Activated CD4-positive, alpha-beta memory T cell treated with anti-CD3 and anti-CD28 coated beads, Interleukin-2, amount 10 ng/mL, durations not matched to agents 7 days and 5 days (primary cell): ENCODE data around the gene TTLL5. TPM values are rescaled to one million over a fixed set of nuclear protein-coding genes. Genes with fewer than 3 reads are reported as not detected.

Experiments used
- CTCF ChIA-PET: fragments of 350-600 bp; sonication (Branson Sonifier 250); formaldehyde crosslinking; loops from one replicate; lab custom pipeline; 2021; ENCODE audit warnings: antibody characterized with exemption, inconsistent platforms; lab: Charles Lee
- POLR2A ChIA-PET: fragments of 350-600 bp; sonication (Branson Sonifier 250); formaldehyde crosslinking; loops from one replicate; lab custom pipeline; 2021; ENCODE audit warnings: antibody characterized with exemption; lab: Charles Lee
- DNase-seq: peaks from one replicate; pipeline ENCODE4 v3.0.0-alpha.2; 2020
- H3K27ac Mint-ChIP-seq: one replicate; pipeline ENCODE4 v1.8.0; 2021; ENCODE audit warnings: mild to moderate bottlenecking, mixed read lengths
- H3K27me3 Mint-ChIP-seq: one replicate; pipeline ENCODE4 v1.8.0; 2021; ENCODE audit warnings: mixed read lengths
- H3K36me3 Mint-ChIP-seq: one replicate; pipeline ENCODE4 v1.8.0; 2021; ENCODE audit warnings: low read depth, mixed read lengths
- H3K4me1 Mint-ChIP-seq: one replicate; pipeline ENCODE4 v1.8.0; 2021; ENCODE audit warnings: mixed read lengths
- H3K4me3 Mint-ChIP-seq: one replicate; pipeline ENCODE4 v1.8.0; 2021; ENCODE audit warnings: mild to moderate bottlenecking, mixed read lengths
- H3K9me3 Mint-ChIP-seq: one replicate; pipeline ENCODE4 v1.8.0; 2021; ENCODE audit warnings: mixed read lengths
- total RNA-seq, 2 experiments: library from RNA; stranded (reverse); gene quantifications; one replicate each; pipeline ENCODE4 v1.2.3, GENCODE V29; 2021

Gene TTLL5
- total RNA-seq, 2 experiments from 2014 or later = 30.6 to 33.1 TPM

DNA sequence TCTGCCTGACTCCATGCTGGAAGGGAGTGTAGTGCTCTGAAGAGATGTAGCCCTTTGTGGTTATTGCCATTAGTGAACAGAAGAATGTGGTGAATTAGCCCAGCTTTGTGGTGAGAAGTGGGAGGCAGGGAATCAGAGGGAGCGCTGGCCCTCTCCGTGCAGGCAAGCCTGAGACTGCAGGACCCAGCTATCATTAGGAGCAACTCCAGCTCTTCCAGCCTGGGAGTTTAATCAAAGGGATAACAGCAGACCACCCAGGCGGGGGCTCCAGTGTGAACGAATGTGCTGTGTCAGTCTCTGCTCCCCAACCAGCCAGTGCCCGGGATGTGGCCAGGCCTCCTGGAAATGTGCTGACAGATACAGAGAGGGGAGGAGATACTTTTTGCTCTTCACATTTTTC, 142.7 kb downstream of the TTLL5 start:
- H3K27ac Mint-ChIP-seq = no peak overlapping the region
- CTCF ChIA-PET = no interaction called here
- no peaks in the 10 kb centered on the region for H3K4me1 Mint-ChIP-seq
- no peak for DNase-seq
- no peaks in the 10 kb centered on the region for H3K27me3 Mint-ChIP-seq
- peaks cover 29% of the 10 kb centered on the region for H3K36me3 Mint-ChIP-seq
- POLR2A ChIA-PET = no interaction called here
- H3K9me3 Mint-ChIP-seq = peaks cover 2% of the 10 kb centered on the region
- H3K4me3 Mint-ChIP-seq = no peak overlapping the region

DNA sequence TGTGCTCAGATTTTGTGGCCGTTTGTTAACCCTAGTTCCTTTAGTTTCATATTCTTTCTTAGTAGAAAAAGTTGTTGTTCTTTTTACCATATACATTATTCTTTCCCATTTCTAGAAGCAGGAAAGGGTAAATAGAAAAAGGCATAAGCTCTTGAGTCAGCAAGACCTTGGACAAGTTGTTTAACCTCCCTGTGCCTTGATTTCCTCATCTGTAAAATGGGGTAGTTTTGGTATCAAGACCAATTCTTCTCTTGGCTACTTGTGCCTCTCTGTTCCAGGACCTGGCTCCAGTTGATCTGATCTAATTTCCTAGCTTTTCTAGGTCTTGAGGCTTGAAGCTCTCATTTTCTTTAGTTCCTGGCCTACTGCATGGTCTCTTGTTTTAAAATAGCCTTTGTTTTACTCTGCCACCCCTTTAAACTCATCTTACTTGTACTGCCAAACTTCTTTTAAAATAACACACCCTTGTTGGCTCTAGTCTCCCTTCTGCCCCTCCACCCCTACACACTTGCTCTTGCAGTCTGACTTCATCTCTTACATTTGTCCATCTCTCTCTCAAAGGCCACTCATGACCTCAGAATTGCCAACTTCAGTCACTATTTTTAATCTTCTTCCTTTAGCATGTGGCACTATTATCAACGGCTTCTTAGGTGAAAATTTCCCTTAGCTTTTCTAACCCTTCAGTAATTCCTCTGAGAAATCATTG, 143.7 kb downstream of the TTLL5 start:
- Mint-ChIP-seq H3K36me3 (peaks cover 21% of the 10 kb centered on the region), H3K27me3 (no peaks in the 10 kb centered on the region), H3K4me3 (no peak overlapping the region), H3K4me1 (no peaks in the 10 kb centered on the region), H3K27ac (no peak overlapping the region), H3K9me3 (no peaks in the 10 kb centered on the region)
- POLR2A ChIA-PET = no interaction called here
- CTCF ChIA-PET = no interaction called here
- DNase-seq = no peak

DNA sequence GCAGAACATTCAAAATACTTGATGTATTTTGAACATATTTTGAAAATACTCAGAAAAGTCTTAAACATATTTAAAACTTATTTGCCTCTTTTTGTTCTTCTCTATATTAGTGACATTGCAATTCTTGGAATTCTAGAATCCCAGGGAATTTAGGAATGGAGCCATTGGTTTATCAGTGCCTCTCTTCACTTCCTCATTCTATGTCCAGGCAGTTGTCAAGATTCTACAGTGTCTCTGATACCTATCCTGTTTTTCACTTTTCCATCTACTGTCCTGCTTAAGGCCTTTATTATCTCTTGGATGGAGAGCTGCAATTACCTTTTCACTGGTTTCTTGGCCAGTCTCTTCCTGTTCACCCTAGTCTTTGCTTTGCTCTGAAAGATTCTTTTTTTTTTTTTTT, 144.6 kb downstream of the TTLL5 start:
- POLR2A ChIA-PET = no interaction called here
- Mint-ChIP-seq H3K27me3 (no peaks in the 10 kb centered on the region), H3K4me1 (no peaks in the 10 kb centered on the region), H3K36me3 (peaks cover 12% of the 10 kb centered on the region), H3K9me3 (no peaks in the 10 kb centered on the region), H3K27ac (no peak overlapping the region), H3K4me3 (no peak overlapping the region)
- no peak for DNase-seq
- CTCF ChIA-PET = no interaction called here

DNA sequence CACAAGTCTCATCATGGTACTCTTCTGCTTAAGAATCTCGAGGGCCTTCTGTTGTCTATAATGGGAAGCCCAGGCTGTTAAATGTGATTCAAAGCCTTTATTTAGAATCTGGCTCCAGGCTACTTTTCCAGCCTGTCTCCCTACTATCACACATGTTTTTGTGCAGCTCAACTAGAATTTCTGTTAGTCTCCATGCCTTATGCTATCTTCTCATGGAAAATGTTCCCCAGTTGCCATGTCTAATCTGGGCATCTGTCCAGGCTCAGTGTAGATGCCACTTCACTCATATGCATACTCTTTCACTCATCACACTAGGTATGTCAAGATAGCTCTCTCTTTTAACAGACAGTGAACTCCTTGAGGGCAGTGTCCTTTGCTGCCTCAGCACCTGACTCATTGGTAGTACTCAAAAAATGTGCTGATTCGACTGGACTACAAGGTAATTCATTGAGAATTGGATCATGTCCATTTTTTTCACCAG, 145.3 kb downstream of the TTLL5 start:
- no peaks in the 10 kb centered on the region for H3K4me1 Mint-ChIP-seq
- no peak overlapping the region for H3K4me3 Mint-ChIP-seq
- DNase-seq = no peak
- CTCF ChIA-PET = no interaction called here
- no peaks in the 10 kb centered on the region for H3K27me3 Mint-ChIP-seq
- no peaks in the 10 kb centered on the region for H3K9me3 Mint-ChIP-seq
- POLR2A ChIA-PET = no interaction called here
- peaks cover 11% of the 10 kb centered on the region for H3K36me3 Mint-ChIP-seq
- no peak overlapping the region for H3K27ac Mint-ChIP-seq

DNA sequence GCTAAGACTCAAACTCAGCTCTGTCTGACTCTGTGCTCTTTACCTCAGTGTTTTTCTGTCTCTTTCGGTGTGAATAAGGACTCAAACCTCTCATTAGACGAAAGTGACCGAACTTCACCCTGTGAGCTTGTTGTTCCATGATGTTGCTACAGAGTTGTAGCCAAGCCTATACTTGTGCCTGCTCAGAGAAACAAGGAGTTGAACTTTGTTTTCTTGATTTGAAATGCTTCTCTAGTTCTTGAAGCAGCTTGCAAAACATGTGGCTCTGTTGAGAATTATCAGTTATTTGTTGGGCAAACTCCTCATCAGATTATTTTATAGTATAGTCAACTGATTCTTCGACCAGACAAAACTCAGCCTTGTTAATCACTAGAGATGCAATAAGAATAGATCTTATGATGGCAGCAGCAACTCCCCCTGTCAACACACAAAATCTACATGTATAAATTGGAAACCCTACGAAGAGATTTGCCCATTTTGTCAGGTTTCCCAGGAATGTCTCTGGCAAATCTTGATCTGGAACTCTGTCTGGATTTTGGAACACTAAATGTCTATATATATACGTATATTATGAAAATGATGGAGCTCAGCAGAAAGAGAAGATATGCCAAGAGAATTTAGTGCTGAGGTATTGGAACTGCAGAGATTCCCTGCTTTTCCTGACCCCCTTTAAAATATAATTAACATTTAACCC, 146.8 kb downstream of the TTLL5 start:
- CTCF ChIA-PET = no interaction called here
- no peaks in the 10 kb centered on the region for H3K4me1 Mint-ChIP-seq
- no peak overlapping the region for H3K27ac Mint-ChIP-seq
- H3K36me3 Mint-ChIP-seq = peaks cover 10% of the 10 kb centered on the region
- POLR2A ChIA-PET = interaction anchor here (0.9 kb wide), 1 partner anchor 14 kb away, joined by 3 read pairs; no protein-coding TSS in a partner anchor
- H3K4me3 Mint-ChIP-seq = no peak overlapping the region
- no peaks in the 10 kb centered on the region for H3K9me3 Mint-ChIP-seq
- DNase-seq = no peak
- H3K27me3 Mint-ChIP-seq = no peaks in the 10 kb centered on the region

DNA sequence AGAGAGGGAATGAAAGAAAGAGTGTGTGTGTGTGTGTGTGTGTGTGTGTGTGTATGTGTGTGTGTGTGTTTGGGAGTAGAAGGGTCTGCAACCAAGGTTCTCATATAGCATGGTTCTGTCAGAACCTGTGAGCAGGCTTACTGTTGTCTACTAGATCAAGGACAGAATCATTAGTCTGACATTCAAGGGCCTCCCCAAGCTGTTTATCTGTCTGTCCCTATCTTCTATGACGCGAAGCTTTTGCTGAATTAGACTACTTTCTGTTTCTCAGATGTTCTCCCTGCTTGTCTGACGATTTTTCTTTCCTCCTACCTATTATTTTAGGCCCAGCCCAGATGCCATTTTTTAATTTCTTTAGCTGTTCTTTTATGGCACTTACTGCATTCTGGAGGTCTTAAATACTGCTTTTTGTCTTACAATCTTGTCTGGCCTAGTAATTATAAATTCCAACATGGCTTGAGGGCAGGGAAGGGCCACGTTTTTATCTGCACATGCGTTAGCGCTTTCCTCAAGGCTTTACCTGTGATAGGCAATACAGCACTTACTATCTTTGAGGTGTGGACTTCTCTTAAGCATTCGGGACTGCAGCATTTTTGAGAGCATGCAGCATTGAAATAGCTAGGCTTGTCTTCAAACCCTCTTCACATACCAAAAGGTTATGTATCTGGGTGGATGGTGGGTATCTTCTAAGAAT, 150.2 kb downstream of the TTLL5 start:
- CTCF ChIA-PET = interaction anchor here (0.9 to 1.2 kb wide), 3 partner anchors 12 to 542 kb away, joined by 3 read pairs; no protein-coding TSS in a partner anchor
- Mint-ChIP-seq H3K27me3 (no peaks in the 10 kb centered on the region), H3K4me3 (no peak overlapping the region)

DNA sequence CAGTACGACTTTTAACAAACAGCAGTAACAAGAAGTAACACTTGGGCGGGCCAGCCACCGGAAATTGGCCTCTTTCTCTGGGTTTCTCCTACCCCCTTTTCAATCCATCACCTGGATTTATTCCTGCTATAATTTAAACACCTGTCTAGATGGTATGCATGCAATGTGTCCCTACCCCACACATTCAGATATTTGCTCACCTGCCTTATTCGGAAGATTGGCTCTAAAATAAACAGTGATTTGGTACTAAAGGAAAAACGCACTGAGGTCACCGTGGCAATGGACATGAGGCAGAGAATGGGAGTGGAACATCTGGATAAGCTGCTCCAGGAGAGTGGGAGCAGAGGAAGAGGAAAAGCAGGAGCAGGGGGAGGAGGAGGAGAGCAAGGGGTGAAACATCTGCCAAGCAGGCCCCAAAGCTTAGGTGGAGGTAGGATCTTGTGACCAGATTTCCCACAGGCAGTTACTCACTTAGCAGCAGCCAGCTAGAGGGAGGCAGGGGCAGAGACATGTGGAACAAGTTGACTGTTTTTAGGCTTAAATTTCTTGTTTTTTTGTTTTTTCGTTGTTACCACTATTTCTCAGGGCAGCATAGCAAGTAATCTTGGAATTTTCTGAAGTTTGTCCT, 150.9 kb downstream of the TTLL5 start:
- ChIA-PET CTCF (interaction anchor here (0.9 to 1.2 kb wide), 3 partner anchors 11 to 541 kb away, joined by 3 read pairs; no protein-coding TSS in a partner anchor), POLR2A (no interaction called here)
- H3K36me3 Mint-ChIP-seq = peaks cover 3% of the 10 kb centered on the region
- DNase-seq = no peak
- H3K4me3 Mint-ChIP-seq = no peak overlapping the region
- no peaks in the 10 kb centered on the region for H3K9me3 Mint-ChIP-seq
- no peaks in the 10 kb centered on the region for H3K4me1 Mint-ChIP-seq
- no peak overlapping the region for H3K27ac Mint-ChIP-seq
- no peaks in the 10 kb centered on the region for H3K27me3 Mint-ChIP-seq

More for the DNA sequence above, 150.2 kb downstream of the TTLL5 start:
- no peaks in the 10 kb centered on the region for H3K9me3 Mint-ChIP-seq
- no peak for DNase-seq
- no peaks in the 10 kb centered on the region for H3K4me1 Mint-ChIP-seq
- peaks cover 6% of the 10 kb centered on the region for H3K36me3 Mint-ChIP-seq
- no peak overlapping the region for H3K27ac Mint-ChIP-seq
- POLR2A ChIA-PET = no interaction called here

DNA sequence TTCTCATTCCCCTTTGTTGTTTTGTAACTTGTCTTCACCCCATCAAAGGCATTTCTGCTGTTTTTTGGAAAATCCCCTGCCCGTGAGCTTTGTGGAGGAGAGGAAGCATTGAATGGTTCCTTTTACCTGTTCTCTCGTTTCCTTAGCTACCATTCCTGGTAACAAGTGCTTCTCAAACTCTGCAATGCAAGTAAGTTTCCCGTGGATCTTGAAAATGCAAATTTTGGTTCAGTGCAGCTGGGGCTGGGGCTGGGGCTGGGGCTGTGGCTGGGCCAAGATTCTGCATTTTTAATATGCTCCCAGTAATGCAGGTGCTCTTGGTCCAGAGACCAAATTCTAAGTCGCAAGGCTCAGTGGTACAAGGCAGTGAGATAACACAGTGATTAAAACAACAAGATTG, 151.6 kb downstream of the TTLL5 start:
- no peaks in the 10 kb centered on the region for H3K4me1 Mint-ChIP-seq
- CTCF ChIA-PET = interaction anchor here (1.2 kb wide), 1 partner anchor 10 kb away, joined by 3 read pairs; no protein-coding TSS in a partner anchor
- H3K36me3 Mint-ChIP-seq = peaks cover 3% of the 10 kb centered on the region
- POLR2A ChIA-PET = no interaction called here
- DNase-seq = no peak
- no peaks in the 10 kb centered on the region for H3K9me3 Mint-ChIP-seq
- no peak overlapping the region for H3K27ac Mint-ChIP-seq
- no peak overlapping the region for H3K4me3 Mint-ChIP-seq
- H3K27me3 Mint-ChIP-seq = no peaks in the 10 kb centered on the region

DNA sequence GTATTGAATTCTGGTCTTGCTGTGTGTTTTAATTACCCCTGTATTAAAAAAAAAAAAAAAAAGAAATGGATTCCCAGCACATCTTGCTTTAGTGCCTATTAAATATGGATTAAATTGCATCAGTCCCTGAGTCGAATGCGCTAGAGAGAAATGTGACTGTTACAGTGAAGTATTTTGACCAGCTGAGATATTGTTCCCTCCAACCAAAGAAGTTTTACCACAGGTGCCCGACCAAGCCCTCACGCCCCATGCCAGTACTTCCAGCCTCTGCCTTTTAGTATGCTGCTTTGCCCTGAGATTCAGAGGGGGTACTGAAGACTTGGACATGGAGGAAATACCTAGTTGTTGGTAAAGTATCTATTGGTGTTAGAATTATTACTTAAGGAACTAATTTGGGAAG, 159.7 kb downstream of the TTLL5 start:
- no peak for DNase-seq
- Mint-ChIP-seq H3K9me3 (no peaks in the 10 kb centered on the region), H3K27me3 (no peaks in the 10 kb centered on the region), H3K36me3 (peaks cover 26% of the 10 kb centered on the region), H3K4me1 (peaks cover 4% of the 10 kb centered on the region), H3K27ac (no peak overlapping the region), H3K4me3 (no peak overlapping the region)
- ChIA-PET POLR2A (no interaction called here), CTCF (interaction anchor here (0.6 to 0.7 kb wide), 2 partner anchors 275 to 290 kb away, joined by 3 to 4 read pairs; no protein-coding TSS in a partner anchor)

DNA sequence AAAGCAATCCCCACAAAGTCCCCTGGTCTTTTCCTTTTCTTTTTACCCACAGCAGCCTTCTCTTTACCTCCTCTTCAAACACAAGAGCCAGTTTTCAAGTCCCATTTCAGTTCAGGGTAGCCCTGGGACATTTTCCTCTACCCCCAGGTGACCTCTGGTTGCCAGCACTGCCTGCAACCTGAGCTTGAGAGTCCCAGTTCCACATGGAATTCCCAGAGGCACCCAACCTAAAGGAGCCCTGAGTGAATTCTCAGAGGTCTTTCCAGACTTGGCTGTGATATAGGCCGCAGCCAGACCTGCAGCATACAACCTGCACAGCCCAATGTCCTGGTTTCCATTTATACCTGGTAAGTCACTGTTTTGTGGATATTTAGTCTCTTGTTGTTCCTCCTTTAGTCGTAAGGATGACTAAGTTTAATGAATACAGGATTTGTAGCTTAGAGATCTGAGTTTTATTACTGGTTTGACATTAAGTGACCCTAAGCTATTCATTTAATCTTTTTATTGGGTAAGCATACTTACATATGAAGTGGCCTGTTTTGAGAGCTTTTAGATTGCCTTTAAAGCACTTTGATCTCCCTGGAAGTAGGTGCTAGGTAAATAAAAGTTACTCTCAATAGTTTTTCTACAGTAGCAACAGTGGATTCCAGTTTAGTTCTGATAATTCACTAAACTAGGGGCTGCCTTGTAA, 160.9 kb downstream of the TTLL5 start:
- H3K4me3 Mint-ChIP-seq = no peak overlapping the region
- ChIA-PET CTCF (no interaction called here), POLR2A (no interaction called here)
- no peak for DNase-seq
- no peak overlapping the region for H3K27ac Mint-ChIP-seq
- H3K36me3 Mint-ChIP-seq = peaks cover 26% of the 10 kb centered on the region
- H3K9me3 Mint-ChIP-seq = no peaks in the 10 kb centered on the region
- no peaks in the 10 kb centered on the region for H3K27me3 Mint-ChIP-seq
- H3K4me1 Mint-ChIP-seq = peaks cover 4% of the 10 kb centered on the region

DNA sequence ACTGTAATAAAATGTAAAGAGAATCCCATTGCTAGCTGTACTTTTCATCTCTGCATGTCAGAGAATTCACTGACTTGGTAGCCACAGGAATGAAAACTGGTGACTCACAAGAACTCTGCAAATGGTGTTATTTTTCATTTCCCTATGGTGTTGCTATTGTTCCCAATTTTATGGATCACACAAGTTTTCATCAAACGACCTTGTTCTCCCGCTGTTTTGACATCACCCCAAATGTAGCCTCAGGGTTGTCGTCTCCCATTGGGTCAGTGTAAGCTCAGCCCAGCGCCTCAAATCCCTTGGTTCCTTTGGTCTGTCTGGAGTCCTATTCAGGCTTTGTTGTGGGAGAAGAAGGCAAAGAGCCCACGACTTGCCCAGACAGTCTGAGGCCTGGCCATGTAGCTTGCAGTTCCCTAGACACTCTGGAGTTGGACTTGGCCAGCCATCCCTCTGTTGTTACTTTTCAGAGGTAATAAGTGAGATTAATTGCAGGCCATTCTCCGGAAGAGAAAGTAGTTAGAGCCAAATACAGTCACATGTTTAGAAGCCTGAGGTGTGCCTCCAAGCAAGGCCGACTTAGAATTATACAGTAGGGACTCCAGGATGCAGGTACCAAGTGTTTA, 161.6 kb downstream of the TTLL5 start:
- POLR2A ChIA-PET = no interaction called here
- CTCF ChIA-PET = interaction anchor here (0.9 kb wide), 1 partner anchor 10 kb away, joined by 3 read pairs; no protein-coding TSS in a partner anchor
- Mint-ChIP-seq H3K27me3 (no peaks in the 10 kb centered on the region), H3K9me3 (no peaks in the 10 kb centered on the region), H3K36me3 (peaks cover 26% of the 10 kb centered on the region), H3K4me3 (no peak overlapping the region), H3K4me1 (peaks cover 4% of the 10 kb centered on the region), H3K27ac (no peak overlapping the region)
- DNase-seq = no peak

DNA sequence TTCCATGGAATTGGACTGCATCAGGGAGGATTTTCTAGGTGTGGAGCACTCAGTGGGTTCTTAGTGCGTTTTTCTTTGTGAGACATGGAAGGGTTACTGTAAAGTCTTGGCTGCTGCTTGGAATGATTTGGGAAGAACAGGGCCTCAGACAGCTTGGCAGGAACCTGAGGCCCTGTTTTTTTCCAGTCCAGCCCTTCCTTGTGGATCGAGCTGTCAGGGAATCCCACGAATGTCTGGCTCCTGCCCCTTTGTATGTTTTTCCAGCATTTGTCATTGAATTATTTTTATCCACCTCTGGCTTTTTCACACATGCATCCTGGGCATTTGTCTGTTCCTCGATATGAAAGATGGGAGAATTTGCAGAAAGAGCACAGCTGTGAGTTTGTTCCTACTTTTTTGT, 162.3 kb downstream of the TTLL5 start:
- no peak overlapping the region for H3K27ac Mint-ChIP-seq
- no peak for DNase-seq
- H3K36me3 Mint-ChIP-seq = peaks cover 26% of the 10 kb centered on the region
- H3K9me3 Mint-ChIP-seq = no peaks in the 10 kb centered on the region
- H3K4me3 Mint-ChIP-seq = no peak overlapping the region
- H3K4me1 Mint-ChIP-seq = peaks cover 4% of the 10 kb centered on the region
- POLR2A ChIA-PET = no interaction called here
- CTCF ChIA-PET = interaction anchor here (0.9 kb wide), 1 partner anchor 11 kb away, joined by 3 read pairs; no protein-coding TSS in a partner anchor
- no peaks in the 10 kb centered on the region for H3K27me3 Mint-ChIP-seq
